ENCODE data around the gene ARHGAP26.
"Not testable (repeated sequence)": the region's sequence is repeated elsewhere in the genome, so short reads cannot be mapped to it uniquely, and the experiment has no call there.

The ARHGAP26 gene

DNA sequence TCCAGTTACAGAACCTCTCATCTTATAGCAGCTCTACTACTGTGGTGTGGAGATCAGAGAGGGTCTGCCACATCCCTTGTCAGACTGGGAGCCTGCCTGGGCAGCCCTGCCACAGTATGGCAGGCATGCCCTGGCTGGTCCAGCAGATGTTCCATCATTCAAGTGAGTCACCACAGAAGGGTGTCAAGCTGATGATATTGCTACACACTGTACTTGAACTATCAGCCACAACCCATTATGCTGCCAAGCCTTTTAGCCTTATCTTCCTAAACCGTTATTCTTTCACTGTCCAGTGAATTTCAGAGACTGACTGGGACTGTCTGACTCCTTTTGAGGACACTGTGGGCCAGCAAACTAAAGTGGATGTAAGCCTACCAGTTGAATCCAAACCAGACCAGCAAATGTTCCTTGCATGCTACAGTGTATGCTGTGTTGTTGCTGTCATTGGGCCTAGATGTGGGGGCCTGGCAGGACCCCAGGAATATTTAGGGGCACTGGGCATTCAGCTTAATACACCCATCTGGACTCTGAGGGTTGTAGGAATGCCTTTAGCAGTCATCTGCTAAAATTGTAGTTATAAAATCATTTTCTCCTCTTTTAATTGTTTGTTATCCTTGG, 430.7 kb downstream of the ARHGAP26 start:
- DNase-seq (ENCODE audit: extremely low read depth, low read depth): peak; percentile 50
- TF ChIP-seq, protein P1, sequence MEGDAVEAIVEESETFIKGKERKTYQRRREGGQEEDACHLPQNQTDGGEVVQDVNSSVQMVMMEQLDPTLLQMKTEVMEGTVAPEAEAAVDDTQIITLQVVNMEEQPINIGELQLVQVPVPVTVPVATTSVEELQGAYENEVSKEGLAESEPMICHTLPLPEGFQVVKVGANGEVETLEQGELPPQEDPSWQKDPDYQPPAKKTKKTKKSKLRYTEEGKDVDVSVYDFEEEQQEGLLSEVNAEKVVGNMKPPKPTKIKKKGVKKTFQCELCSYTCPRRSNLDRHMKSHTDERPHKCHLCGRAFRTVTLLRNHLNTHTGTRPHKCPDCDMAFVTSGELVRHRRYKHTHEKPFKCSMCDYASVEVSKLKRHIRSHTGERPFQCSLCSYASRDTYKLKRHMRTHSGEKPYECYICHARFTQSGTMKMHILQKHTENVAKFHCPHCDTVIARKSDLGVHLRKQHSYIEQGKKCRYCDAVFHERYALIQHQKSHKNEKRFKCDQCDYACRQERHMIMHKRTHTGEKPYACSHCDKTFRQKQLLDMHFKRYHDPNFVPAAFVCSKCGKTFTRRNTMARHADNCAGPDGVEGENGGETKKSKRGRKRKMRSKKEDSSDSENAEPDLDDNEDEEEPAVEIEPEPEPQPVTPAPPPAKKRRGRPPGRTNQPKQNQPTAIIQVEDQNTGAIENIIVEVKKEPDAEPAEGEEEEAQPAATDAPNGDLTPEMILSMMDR (IDR thresholded peaks at IDR 0.05; ENCODE audit: low read depth, low read length, missing control alignments): no peak
- no peak overlapping the region for H3K4me3 ChIP-seq (replicated peaks; ENCODE audit: low read depth, low read length)

DNA sequence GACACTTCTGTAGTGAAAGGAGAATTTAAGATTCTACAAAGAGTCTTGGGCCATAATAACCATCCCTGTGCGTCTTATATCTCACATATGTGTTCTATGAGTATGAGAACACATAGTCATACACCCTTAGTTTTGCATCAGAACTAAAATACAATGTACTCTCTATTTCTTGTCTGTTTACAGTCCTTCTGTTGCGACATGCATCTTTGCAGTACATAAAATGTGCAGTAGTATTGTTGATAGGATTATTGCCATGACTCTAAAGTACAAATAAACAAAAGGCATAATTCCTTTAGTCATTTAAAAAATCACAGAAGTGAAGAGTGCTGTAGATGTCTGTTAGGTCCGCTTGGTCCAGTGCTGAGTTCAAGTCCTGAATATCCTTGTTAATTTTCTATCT, 431.4 kb downstream of the ARHGAP26 start:
- TF ChIP-seq, protein P1 (IDR thresholded peaks at IDR 0.05; ENCODE audit: low read depth, low read length, missing control alignments): no peak
- DNase-seq (ENCODE audit: extremely low read depth, low read depth): no peak
- H3K4me3 ChIP-seq (replicated peaks; ENCODE audit: low read depth, low read length): no peak overlapping the region

DNA sequence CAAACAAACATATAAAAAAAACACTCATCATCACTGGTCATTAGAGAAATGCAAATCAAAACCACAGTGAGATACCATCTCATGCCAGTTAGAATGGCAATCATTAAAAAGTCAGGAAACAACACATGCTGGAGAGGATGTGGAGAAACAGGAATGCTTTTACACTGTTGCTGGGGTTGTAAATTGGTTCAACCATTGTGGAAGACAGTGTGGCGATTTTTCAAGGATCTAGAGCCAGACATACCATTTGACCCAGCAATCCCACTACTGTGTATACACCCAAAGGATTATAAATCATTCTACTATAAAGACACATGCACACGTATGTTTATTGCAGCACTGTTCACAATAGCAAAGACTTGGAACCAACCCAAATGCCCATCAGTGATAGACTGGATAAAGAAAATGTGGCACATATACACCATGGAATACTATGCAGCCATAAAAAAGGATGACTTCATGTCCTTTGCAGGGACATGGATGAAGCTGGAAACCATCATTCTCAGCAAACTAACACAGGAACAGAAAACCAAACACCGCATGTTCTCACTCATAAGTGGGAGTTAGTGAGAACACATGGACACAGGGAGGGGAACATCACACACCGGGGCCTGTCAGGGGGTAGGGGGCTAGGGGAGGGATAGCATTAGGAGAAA, 433.3 kb downstream of the ARHGAP26 start:
- not testable (repeated sequence) for DNase-seq (ENCODE audit: extremely low read depth, low read depth); H3K4me3 ChIP-seq (replicated peaks; ENCODE audit: low read depth, low read length)

DNA sequence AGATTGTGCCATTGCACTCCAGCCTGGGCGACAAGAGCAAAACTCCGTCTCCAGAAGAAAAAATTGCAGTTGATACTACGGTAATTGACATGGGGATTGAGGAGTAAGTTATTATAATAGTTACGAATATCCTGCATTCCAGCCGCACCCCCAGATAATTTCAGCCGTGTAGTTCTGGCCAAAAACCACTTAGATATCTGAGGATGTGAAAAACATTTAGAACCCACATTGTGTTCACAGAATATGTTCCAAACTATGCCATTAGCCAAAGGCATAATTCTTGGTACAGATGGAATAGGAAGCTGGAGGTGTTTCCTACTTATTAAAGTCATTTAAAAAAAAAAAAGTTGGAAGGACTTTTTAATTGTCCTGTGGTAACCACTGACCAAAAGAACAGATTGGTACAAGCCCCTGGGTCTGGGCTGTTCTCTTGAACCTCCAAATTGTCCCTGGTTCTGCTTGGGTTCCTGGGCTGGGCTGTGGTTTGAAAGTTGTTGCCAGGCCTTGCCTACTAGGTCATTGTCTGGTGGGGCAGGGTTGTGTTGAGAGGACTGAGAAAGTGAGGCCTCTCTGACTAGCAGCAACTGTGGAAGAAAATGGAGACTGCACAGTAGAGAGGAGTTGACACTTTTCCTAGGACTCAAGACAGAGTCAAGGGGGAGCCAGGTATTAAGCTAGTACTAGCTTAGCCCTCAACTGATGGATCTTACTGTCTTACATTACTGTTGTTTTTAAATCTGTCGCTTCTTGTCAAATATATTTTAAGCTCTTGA, 434.5 kb downstream of the ARHGAP26 start:
- TF ChIP-seq, protein P1 (IDR thresholded peaks at IDR 0.05; ENCODE audit: low read depth, low read length, missing control alignments): no peak
- no peak overlapping the region for H3K4me3 ChIP-seq (replicated peaks; ENCODE audit: low read depth, low read length)
- no peak for DNase-seq (ENCODE audit: extremely low read depth, low read depth)

DNA sequence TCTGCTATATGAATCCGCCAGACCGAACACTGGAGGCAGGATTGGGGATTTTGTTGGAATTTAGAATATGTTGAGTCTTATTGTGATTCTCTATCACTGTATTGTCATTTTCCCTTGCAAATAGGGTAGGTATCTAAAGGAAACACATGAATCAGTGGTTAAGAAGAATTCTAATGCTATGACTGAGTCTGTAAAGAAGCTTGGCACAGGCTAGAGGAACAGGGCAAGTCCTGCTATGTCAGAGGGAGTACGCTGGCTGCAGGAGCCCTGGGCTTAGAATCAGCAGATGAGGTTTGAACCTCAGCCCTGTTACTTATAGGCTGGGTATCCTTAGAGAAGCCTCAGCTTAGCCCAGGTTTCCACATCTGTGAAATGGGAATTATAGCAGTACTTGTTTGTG, 435.2 kb downstream of the ARHGAP26 start:
- no peak overlapping the region for H3K4me3 ChIP-seq (replicated peaks; ENCODE audit: low read depth, low read length)
- TF ChIP-seq, protein P1 (IDR thresholded peaks at IDR 0.05; ENCODE audit: low read depth, low read length, missing control alignments): no peak
- DNase-seq (ENCODE audit: extremely low read depth, low read depth): no peak

DNA sequence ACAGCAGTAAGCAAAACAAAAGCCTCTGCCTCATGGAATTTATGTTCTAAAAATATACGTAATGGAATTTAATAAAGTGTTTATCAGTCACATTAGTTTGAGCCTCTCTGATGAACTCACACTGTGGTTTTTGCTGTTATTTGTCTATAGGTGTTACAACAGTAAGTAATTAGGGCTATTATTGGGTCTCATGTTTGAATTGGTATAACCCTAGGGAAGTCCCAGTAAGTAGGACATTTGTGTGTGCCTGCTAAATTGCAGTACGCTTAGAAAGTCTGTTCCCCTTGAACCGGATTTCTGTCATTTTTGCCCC, 435.7 kb downstream of the ARHGAP26 start:
- DNase-seq (ENCODE audit: extremely low read depth, low read depth): no peak
- TF ChIP-seq, protein P1 (IDR thresholded peaks at IDR 0.05; ENCODE audit: low read depth, low read length, missing control alignments): no peak
- H3K4me3 ChIP-seq (replicated peaks; ENCODE audit: low read depth, low read length): no peak overlapping the region

All from HFF-Myc (cell line).